Stimulated activated CD8-positive, alpha-beta memory T cell treated with anti-CD3 and anti-CD28 coated beads, Interleukin-15, amount 100 ng/mL, for 4 hours (primary cell): ENCODE results near the gene TBL1XR1.
"Not testable (repeated sequence)": the region's sequence is repeated elsewhere in the genome, so short reads cannot be mapped to it uniquely, and the experiment has no call there.

ENCODE experiments used
- DNase-seq, 2 donors: peaks; one replicate each; pipeline ENCODE4 v3.0.0-alpha.2; 2020; ENCODE audit warnings: low read depth in 2 of 2

Gene TBL1XR1

DNA sequence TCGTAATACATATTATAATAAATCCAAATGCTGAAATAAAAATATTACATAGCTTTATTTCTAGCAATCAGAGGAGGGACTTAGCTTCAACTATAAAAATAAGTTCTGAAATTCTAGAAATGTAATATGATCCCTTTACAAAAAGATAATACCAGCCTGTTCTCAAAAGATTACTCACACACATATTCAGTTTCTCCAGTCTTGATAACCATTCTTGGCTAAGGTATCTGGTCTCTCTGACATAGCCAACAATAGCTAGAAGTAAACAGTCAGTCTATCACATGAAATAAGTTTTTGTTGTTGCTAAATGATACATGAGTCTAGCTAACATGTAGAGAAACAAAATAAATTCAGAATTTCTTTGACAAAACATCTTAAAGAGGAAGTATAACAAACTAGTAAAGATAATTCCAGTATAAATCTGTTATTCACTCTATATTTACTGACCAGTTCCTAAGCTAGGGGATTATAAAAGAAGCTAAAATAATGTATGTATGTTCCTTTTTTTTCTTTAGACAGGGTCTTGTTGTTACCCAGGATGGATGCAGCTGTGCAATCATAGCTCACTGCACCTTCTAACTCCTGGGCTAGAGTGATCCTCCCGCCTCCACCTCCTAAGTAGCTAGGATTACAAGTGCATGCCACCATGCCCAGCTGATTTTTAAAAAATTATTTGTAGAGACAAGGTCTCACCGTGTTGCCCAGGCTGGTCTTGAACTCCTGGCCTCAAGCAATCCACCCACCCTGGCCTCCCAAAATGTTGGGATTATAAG is 170.6 kb downstream of the TBL1XR1 start:
- no peak for DNase-seq

DNA sequence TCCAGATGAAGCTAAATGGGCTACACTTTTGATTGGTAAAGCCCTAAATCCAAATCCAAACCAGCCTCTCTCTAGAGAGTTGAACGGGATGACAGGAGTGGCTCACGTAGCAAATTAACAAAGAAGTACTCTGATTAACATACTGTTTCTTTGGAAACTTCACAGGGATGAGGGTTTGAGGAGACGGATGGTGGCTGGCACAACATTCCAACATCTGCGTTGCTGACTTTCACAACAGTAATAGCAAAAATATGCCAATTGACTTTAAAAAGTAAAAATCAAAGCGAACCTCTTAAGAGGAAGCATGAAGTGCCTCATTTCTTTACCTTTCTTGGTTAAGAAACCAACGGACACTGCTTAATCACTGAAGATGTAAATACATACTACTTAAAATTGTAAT is 181.4 kb downstream of the TBL1XR1 start:
- DNase-seq, result no peak

- DNase-seq, result no peak
Observed at GRCh38 chr3:177013681-177014280, 183.5 kb downstream of the TBL1XR1 start.

DNA sequence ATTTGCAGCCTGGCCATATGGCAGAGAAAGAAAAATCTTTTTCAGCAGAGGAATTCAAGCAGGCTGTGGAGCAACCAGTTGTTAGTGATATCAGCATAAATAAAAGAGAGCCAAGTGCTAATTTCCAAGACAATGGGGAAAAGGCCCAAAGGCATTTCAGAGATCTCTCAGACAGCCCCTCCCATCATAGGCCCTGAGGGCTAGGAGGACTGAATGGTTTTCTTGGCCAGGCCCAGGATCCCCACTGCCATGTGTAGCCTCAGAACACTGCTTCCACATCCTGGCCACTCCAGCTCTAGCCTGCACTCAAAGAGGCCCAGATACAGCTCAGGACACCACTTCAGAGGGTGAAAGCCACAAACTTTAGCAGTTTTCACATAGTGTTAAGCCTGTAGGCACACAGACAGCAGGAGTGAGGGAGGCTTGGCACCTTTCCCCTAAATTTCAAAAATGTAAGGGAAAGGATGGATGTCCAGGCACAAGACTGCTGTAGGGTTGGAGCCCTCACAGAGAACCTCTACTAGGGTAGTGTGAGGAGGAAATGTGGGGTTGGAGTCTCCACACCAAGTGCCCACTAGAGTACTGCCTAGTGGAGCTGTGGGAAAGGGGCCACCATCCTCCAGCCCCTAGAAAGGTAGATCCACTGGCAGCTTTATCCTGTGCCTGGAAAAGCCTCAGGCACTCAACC is 191.4 kb downstream of the TBL1XR1 start:
- no peak for DNase-seq

GRCh38 chr3:177000159-177000558 is 197.1 kb downstream of the TBL1XR1 start:
- not testable (repeated sequence) for DNase-seq

GRCh38 chr3:176995946-176996345 is 201.3 kb downstream of the TBL1XR1 start:
- no peak for DNase-seq

DNA sequence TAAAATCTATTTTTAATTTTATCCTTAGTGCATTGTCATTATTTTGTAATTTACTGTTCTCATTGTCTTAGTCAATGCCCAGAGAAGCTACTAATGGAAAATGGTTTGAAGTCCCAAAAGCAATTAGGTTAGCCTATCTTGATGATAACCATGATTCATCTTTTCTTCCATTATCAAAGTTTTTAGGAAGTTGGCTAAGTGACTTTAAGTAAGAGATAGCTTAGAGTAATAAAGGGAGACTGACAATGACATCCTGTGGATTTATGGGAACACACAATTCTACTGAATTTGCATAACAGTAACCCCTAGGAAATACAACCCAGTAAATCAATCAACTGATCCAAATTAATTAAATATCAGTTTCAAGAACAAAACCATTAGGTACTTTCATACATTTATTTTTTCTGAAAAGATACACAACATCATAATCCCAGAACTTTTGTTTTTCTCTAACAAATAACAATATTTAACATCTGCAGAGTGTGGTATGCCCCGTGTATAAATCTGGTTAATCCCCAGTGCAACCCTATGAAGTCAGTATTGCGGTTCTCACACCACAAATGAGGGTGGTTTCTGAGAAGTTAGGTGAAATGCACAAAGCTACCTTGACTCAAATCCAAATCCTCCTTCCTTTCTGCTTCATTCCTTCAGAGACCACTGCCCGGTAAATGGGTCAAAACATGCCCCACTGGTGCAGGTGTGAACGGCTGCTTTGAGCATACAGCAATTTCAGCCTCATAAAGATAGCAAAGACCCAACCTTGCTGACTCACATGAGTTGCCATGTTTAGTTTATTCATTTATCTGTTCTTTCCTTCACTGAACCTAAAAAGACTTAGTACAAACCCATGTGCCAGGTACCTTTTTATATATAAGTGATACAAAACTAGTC is 202.1 kb downstream of the TBL1XR1 start:
- no peak for DNase-seq

DNA sequence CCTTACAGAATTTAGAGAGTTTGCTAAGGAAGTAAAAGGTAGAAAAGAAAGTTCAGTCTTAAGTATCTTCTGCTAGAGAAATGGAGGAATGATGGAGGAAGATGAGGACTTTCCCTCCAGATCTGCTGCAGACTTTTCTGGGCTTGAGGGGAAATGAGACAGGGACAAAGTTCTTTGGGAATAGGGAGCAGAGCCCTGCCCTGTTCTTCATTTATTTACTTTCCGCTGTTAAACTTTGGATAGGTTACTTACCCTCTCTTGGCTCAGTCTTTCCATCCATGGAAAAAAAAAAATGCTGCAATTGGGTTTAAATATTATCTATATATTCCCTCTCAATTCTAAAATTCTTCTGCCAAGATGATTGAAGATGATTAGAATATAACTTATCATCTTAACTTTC is 202.9 kb downstream of the TBL1XR1 start:
- no peak for DNase-seq

DNA sequence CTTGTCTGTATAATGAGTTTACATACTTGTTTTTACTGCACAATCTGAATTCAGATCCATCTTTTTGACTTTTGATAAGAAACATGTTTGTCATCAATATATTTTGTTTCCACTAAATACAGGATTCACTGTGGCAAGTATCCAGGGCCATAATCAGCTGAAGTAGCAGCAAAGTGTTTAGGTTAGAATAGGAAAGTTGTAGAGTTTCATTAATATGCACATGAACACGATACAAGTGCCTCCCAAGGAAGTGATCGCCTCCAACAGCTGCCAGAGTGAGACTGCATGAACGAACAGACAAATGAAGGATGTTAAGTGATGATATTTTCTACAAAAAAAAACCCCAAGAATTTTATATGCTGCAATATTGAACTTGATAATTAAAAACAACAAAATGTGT is 204.3 kb downstream of the TBL1XR1 start:
- no peak for DNase-seq

- DNase-seq, result no peak
Observed at GRCh38 chr3:176992565-176992964, 204.7 kb downstream of the TBL1XR1 start.

GRCh38 chr3:176988795-176989194 is 208.5 kb downstream of the TBL1XR1 start:
- no peak for DNase-seq

DNA sequence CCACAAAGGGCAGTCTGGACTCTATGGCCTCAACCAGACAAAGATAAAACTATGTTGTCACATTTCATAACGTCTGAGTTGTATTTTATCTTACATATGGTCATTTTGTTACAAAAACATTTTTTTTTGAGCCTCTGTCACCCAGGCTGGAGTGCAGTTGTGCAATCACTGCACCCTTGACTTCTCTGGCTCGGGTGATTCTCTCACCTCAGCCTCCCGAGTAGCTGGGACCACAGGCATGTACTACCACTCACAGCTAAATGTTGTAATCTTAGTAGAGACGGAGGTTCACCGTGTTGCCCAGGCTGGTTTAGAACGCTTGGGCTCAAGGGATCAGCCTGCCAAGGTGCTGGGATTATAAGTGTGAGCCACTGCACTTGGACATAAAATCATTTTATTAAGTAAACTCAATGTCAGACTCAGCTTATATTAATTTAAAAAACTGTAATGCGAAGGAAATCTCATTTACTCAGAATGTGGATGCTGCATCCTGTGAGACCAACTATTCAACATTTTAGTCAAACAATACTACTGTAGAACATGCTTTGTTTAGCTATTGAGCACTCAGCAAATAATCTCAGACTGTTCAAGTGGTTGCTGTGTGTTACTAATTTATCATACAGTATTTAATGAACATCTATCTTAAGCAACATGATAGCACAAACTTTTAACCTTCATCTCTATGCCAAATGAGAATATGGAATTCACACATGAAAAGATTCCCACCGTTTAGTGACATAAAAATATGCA is 209.2 kb downstream of the TBL1XR1 start:
- DNase-seq, result no peak

DNA sequence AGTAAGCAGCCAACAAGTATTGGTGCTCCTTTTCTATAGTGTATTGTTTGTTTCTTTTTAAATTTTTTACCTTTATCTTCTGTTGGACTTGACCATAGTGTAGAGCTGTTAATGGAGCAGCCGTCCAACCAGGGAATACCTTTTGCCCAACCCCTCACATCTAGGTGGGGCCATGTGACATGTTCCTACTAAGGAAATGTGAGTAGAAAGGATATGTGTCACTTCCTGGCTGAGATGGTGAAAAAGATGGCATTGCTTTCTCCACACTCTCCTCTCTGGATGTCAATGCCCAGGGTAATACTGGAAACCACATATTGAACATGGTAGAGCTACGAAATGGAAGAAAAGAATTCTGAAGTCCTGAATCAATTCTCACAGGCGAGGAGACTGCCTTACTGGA is 218.8 kb downstream of the TBL1XR1 start:
- DNase-seq, result no peak

GRCh38 chr3:176977331-176977730 is 220.0 kb downstream of the TBL1XR1 start:
- DNase-seq, result no peak

GRCh38 chr3:176976586-176976985 is 220.7 kb downstream of the TBL1XR1 start:
- DNase-seq, result no peak

DNA sequence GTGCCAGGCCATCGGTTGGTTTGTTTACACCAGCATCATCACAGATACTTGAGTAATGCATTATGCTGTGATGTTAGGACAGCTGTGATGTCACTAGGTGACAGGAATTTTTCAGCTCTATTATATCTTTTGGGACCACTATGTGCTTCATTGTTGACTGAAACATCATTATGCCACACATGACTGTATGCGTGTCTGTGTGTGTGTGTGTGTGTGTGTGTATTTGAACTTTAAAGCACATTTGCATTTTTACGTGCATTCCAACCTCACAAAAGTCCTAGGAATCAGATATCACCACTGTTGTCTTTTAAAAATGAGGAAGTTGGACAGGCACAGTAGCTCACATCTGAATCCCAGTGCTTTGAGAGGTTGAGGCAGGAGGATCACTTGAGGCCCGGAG is 223.0 kb downstream of the TBL1XR1 start:
- DNase-seq, result no peak

DNA sequence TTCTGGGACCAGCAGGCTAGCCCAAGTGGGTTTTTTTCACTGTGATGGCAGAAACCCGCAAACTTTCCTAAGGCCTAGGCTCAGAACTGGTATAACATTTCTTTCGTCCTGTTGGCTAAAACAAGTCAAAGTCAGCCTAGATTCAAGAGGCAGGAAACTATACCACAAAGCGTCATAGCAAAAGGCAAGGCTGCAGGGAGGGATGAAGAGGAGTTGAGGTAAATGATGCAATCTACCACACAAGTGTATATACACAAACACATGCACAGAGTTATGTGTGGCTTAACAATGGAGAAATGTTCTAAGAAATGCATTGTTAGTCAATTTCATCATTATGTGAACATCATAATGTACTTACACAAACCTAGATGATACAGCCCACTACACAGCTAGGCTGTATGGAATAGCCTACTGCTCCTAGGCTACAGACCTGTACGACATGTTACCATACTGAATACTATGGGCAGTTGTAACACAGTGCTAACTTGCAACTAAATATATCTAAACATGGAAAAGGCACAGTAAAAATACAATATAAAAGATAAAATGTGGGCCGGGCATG is 225.6 kb downstream of the TBL1XR1 start:
- no peak for DNase-seq

DNA sequence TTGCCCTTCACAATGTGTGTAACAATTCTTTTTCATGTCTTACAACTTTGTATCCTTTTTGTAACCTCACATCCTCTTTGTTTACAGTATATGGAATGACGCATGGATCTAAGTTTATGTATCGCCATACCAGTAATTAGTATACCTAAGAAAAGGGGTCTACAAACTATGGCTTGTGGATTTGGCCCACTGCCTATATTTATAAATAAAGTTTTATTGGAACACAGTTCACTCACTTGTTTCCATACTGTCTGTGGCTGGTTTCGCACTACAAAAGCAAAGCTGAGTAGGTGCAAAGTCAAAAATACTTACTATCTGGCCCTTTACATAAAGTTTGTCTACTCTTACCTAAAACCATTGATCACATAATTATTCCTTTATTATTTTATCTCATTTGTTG is 226.5 kb downstream of the TBL1XR1 start:
- DNase-seq, result no peak

- DNase-seq, result no peak
Observed at GRCh38 chr3:176969506-176969905, 227.8 kb downstream of the TBL1XR1 start.
